ENCODE results near the gene KRTAP4-6. TPM values are rescaled to one million over a fixed set of nuclear protein-coding genes. Genes with fewer than 3 reads are reported as not detected.
"Not testable (repeated sequence)": the region's sequence is repeated elsewhere in the genome, so short reads cannot be mapped to it uniquely, and the experiment has no call there.

Gene KRTAP4-6
- total and polyA plus RNA-seq, 2 of the 8 experiments (the other 6 are each of a cell fraction or from before 2014, with no cell fraction given), result not detected

- TF ChIP-seq USF2 (IDR thresholded peaks at IDR 0.05; ENCODE audit: low read length) (no peak), ASH2L (IDR thresholded peaks at IDR 0.05; ENCODE audit: low read length) (no peak), RNF2 (IDR thresholded peaks at IDR 0.05; ENCODE audit: borderline replicate concordance, low read depth, low read length, missing control alignments, poor library complexity, severe bottlenecking) (no peak), SIX5 (IDR thresholded peaks at IDR 0.05; ENCODE audit: low read depth, low read length) (no peak), CEBPB (IDR thresholded peaks at IDR 0.05; ENCODE audit: low read depth, low read length) (no peak), MAX (IDR thresholded peaks at IDR 0.05) (no peak), SP2 (IDR thresholded peaks at IDR 0.05; ENCODE audit: low read length) (no peak), POLR2A (IDR thresholded peaks at IDR 0.05; ENCODE audit: control extremely low read depth in 1 of 2, low read depth in 2 of 2, low read length in 2 of 2) (no peak), CBX5 (IDR thresholded peaks at IDR 0.05; ENCODE audit: low read depth, low read length) (no peak)
These were observed 15.3 kb downstream of the KRTAP4-6 start (continued) for GRCh38 chr17:41125064-41125463.

GRCh38 chr17:41123991-41124371 lies 16.4 kb downstream of the KRTAP4-6 start, which contains the start of gene KRTAP4-12:
KRTAP4-12 (minus strand) TSS chr17:41124182; CDS start chr17:41124122, 60 bp downstream.
- H2AFZ ChIP-seq (ENCODE audit: low read length); H4K91ac ChIP-seq (replicated peaks; ENCODE audit: insufficient read length, low read length); H3K9me3 ChIP-seq (ENCODE audit: insufficient read depth in 2 of 2, low read depth in 1 of 2, low read length in 1 of 2); H3K9ac ChIP-seq (replicated peaks in 1 of 4; ENCODE audit: extremely low read depth in 1 of 4, low read depth in 3 of 4, low read length in 3 of 4); CTCF ChIA-PET (ENCODE audit: partially characterized antibody); H3K4me3 ChIP-seq (ENCODE audit: extremely low read depth in 1 of 4, insufficient read depth in 2 of 4, low read depth in 3 of 4, low read length in 4 of 4); H2BK15ac ChIP-seq (ENCODE audit: low read length); H3K4me2 ChIP-seq (ENCODE audit: insufficient read depth in 1 of 2, low read depth in 2 of 2, low read length in 2 of 2); H3K23ac ChIP-seq (ENCODE audit: insufficient read length); H4K5ac ChIP-seq (ENCODE audit: insufficient read length, low read depth, low read length); H3K36me3 ChIP-seq (ENCODE audit: control insufficient read depth in 2 of 4, insufficient read depth in 4 of 4, low read length in 3 of 4); H3K79me2 ChIP-seq (ENCODE audit: control insufficient read depth in 1 of 2, insufficient read depth in 2 of 2, low read length in 2 of 2); H3K56ac ChIP-seq (replicated peaks; ENCODE audit: insufficient read length, low read depth, low read length); H4K8ac ChIP-seq (ENCODE audit: extremely low read depth, insufficient read depth, low read length); FAIRE-seq; H3K27me3 ChIP-seq (replicated peaks in 1 of 4; ENCODE audit: control insufficient read depth in 3 of 4, extremely low read depth in 1 of 4, insufficient read depth in 3 of 4, low read length in 3 of 4); H2BK12ac ChIP-seq (ENCODE audit: low read depth, low read length); H3K4ac ChIP-seq (replicated peaks; ENCODE audit: insufficient read length, low read depth, low read length); H3K18ac ChIP-seq (ENCODE audit: extremely low read depth, low read length); H2BK120ac ChIP-seq (replicated peaks; ENCODE audit: low read depth, low read length); H2BK5ac ChIP-seq (ENCODE audit: low read depth, low read length); H3K27ac ChIP-seq (ENCODE audit: low read depth, low read length); H4K20me1 ChIP-seq (replicated peaks in 1 of 2; ENCODE audit: control insufficient read depth in 1 of 2, insufficient read depth in 2 of 2, low read length in 2 of 2); DNase-seq (ENCODE audit: low read depth in 1 of 2, low spot score in 2 of 2); H3K14ac ChIP-seq (ENCODE audit: insufficient read length); H2BK20ac ChIP-seq (ENCODE audit: low read length); H3K79me1 ChIP-seq (ENCODE audit: low read depth, low read length); POLR2A ChIA-PET (ENCODE audit: partially characterized antibody); H3K4me1 ChIP-seq (replicated peaks in 1 of 4; ENCODE audit: control insufficient read depth in 3 of 4, insufficient read depth in 4 of 4, low read length in 3 of 4); H3K23me2 ChIP-seq (ENCODE audit: low read depth, low read length); H2AK5ac ChIP-seq (ENCODE audit: low read depth, low read length): not testable (repeated sequence)
- WGBS, 2 experiments (ENCODE audit: extremely low coverage in 1 of 2, insufficient coverage in 1 of 2, insufficient read length in 1 of 2, insufficient replicate concordance in 2 of 2, low coverage in 1 of 2, low lambda C conversion rate in 2 of 2, missing lambda C conversion rate in 1 of 2), result 100% methylated on average over 1 of the region's 3 CpGs; no CpG with 5 or more reads in 1 of the 2 experiments

Data from H1 (cell line).